HepG2 (cell line): Measurements from ENCODE around the gene GEMIN8. TPM values are rescaled to one million over a fixed set of nuclear protein-coding genes. Genes with fewer than 3 reads are reported as not detected.
A peak's percentile ranks its signal among the peaks of the same experiment; 100 is the strongest.

ENCODE experiments used
- EP300 ChIP-seq, 3 experiments: sonication (generic) in 1 of 3; formaldehyde crosslinking in 1 of 3; IDR thresholded peaks; 2 replicates each; pipeline versions ENCODE4 v1.5.1 to v1.6.1; 2011 to 2020; ENCODE audit warnings: low read depth in 2 of 3, low read length in 2 of 3, borderline replicate concordance in 1 of 3, improper control_type of control experiment in 1 of 3, mild to moderate bottlenecking in 1 of 3, missing genetic modification reagents in 1 of 3, moderate library complexity in 1 of 3
- GZF1 ChIP-seq: sonication (generic); formaldehyde crosslinking; IDR thresholded peaks from 2 replicates; pipeline ENCODE4 v1.5.1; 2020; ENCODE audit warnings: mild to moderate bottlenecking, missing genetic modification reagents
- HMG20A ChIP-seq: IDR thresholded peaks from 2 replicates; pipeline ENCODE4 v1.6.1; 2016; ENCODE audit warnings: borderline replicate concordance
- KDM6A ChIP-seq: IDR thresholded peaks from 2 replicates; pipeline ENCODE4 v1.6.1; 2016; ENCODE audit warnings: low read depth
- KLF9 ChIP-seq: IDR thresholded peaks from 2 replicates; pipeline ENCODE4 v1.6.1; 2016; ENCODE audit warnings: low read depth
- MXI1 ChIP-seq: IDR thresholded peaks from 3 replicates; pipeline ENCODE4 v1.6.1; 2012; ENCODE audit warnings: low read depth, low read length, inconsistent platforms, borderline replicate concordance
- NCOA5 ChIP-seq: sonication (generic); formaldehyde crosslinking; IDR thresholded peaks from 2 replicates; pipeline ENCODE4 v1.4.0; 2020; ENCODE audit warnings: missing genetic modification reagents
- POLR2A ChIP-seq, 2 experiments: IDR thresholded peaks; 2 replicates each; pipeline ENCODE4 v1.6.1; 2011; ENCODE audit warnings: low read depth in 2 of 2, low read length in 2 of 2, mild to moderate bottlenecking in 1 of 2, moderate library complexity in 1 of 2; ENCODE audit not compliant: insufficient read depth in 1 of 2
- POLR2G ChIP-seq: fragments of 200-400 bp; formaldehyde crosslinking; IDR thresholded peaks from 2 replicates; pipeline ENCODE4 v1.6.1; 2018; ENCODE audit warnings: mild to moderate bottlenecking, low read depth, low read length, moderate library complexity
- SALL1 ChIP-seq: sonication (generic); formaldehyde crosslinking; IDR thresholded peaks from 2 replicates; pipeline ENCODE4 v1.8.0; 2022; ENCODE audit warnings: mild to moderate bottlenecking, missing genetic modification reagents
- SATB2 ChIP-seq: sonication (generic); formaldehyde crosslinking; IDR thresholded peaks from 2 replicates; pipeline ENCODE4 v1.5.0; 2020; ENCODE audit warnings: missing genetic modification reagents
- ZBTB38 ChIP-seq: sonication (generic); formaldehyde crosslinking; IDR thresholded peaks from 2 replicates; pipeline ENCODE4 v1.5.1; 2020; ENCODE audit warnings: mild to moderate bottlenecking, missing genetic modification reagents
- ZMYM3 ChIP-seq: sonication (generic); formaldehyde crosslinking; IDR thresholded peaks from 2 replicates; pipeline ENCODE4 v1.5.1; 2020; ENCODE audit warnings: mild to moderate bottlenecking, missing genetic modification reagents
- ZNF496 ChIP-seq: sonication (generic); formaldehyde crosslinking; IDR thresholded peaks from 2 replicates; pipeline ENCODE4 v1.8.1; 2023; ENCODE audit warnings: mild to moderate bottlenecking, moderate library complexity, missing genetic modification reagents; ENCODE audit not compliant: insufficient replicate concordance
- ZNF772 ChIP-seq: sonication (generic); formaldehyde crosslinking; IDR thresholded peaks from 2 replicates; pipeline ENCODE4 v1.5.0; 2020; ENCODE audit warnings: mild to moderate bottlenecking, missing genetic modification reagents
- polyA plus RNA-seq, 8 experiments: library from polyadenylated mRNA; depleted of rRNA in 3 of 8; stranded (reverse) in 7 of 8; unstranded in 1 of 8; fragments of >200 nt; fragmentation: Illumina TruSeq in 4 of 8; extraction: Trizol in 4 of 8; gene quantifications; 2 replicates each; pipeline versions ENCODE4 v1.2.1 to v1.2.3, GENCODE V29; 2011 to 2016; ENCODE audit warnings: low read depth in 4 of 8, missing spikeins in 1 of 8, mixed read lengths in 1 of 8; ENCODE audit not compliant: insufficient read depth in 1 of 8
- total RNA-seq, 5 experiments: library from RNA; depleted of rRNA; stranded (reverse); fragments of >200 nt; fragmentation: Illumina TruSeq; extraction: Trizol; gene quantifications; 2 replicates each; pipeline ENCODE4 v1.2.3, GENCODE V29; 2016; ENCODE audit warnings: low read depth in 1 of 5
- TF ChIP-seq, protein P1 (sequence below): sonication (generic); formaldehyde crosslinking; IDR thresholded peaks from 2 replicates; pipeline ENCODE4 v1.8.1; 2022; ENCODE audit warnings: low read depth, mild to moderate bottlenecking, missing genetic modification reagents
- TF ChIP-seq, protein P2 (sequence below): sonication (generic); formaldehyde crosslinking; IDR thresholded peaks from 2 replicates; pipeline ENCODE4 v1.4.0; 2020; ENCODE audit warnings: missing genetic modification reagents
- TF ChIP-seq, protein P3 (sequence below): sonication (generic); formaldehyde crosslinking; IDR thresholded peaks from 2 replicates; pipeline ENCODE4 v1.5.1; 2020; ENCODE audit warnings: mild to moderate bottlenecking, missing genetic modification reagents, moderate library complexity
- TF ChIP-seq, protein P4 (sequence below): IDR thresholded peaks from 2 replicates; pipeline ENCODE4 v1.6.1; 2016; ENCODE audit warnings: missing compliant biosample characterization, missing genetic modification reagents, borderline replicate concordance

GEMIN8 gene
- total and polyA plus RNA-seq, 2 of the 13 experiments (the other 11 are each of a cell fraction or from before 2014, with no cell fraction given) = 9.7 to 23.7 TPM

DNA sequence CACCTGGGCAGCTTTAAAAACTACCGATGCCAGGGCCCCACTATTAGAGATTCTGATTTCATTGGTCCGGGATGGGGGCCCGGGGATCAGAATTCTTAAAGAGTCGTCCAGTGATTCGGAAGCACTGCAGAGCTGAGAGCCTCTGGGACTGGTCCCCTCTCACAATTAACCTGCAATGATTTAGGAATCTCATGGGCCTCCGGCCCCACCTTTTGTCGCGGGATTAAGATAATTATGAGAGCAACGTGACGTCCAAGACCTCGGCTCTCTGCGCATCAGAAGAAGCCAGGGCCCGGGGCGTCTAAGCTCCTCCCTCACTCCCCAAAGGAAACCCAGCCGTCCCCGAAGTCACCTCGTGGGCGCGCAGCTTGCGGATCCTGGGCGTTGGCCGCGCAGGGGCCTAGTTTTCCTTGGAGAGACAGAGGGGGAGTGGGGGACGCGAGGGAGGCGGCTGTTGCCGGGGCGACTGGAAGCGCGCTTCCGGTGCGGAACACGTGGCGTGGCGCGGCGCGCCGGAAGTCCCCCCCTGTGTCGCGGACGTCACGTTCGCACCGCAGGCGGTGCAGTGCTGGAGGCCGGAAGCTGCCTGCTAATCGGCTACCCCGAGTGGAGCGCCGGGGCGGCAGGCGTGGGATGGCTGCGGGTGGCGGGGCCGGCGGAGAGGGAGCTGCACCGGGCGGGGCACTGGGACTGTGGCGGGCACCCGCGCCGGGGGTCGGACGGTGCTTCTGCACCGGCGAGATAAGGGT lies at the start of gene GEMIN8 (continued):
- no peak for TF ChIP-seq GZF1
- TF ChIP-seq ZNF772 (CRISPR knock-in tag) = peak; percentile 74
- TF ChIP-seq, protein P1, sequence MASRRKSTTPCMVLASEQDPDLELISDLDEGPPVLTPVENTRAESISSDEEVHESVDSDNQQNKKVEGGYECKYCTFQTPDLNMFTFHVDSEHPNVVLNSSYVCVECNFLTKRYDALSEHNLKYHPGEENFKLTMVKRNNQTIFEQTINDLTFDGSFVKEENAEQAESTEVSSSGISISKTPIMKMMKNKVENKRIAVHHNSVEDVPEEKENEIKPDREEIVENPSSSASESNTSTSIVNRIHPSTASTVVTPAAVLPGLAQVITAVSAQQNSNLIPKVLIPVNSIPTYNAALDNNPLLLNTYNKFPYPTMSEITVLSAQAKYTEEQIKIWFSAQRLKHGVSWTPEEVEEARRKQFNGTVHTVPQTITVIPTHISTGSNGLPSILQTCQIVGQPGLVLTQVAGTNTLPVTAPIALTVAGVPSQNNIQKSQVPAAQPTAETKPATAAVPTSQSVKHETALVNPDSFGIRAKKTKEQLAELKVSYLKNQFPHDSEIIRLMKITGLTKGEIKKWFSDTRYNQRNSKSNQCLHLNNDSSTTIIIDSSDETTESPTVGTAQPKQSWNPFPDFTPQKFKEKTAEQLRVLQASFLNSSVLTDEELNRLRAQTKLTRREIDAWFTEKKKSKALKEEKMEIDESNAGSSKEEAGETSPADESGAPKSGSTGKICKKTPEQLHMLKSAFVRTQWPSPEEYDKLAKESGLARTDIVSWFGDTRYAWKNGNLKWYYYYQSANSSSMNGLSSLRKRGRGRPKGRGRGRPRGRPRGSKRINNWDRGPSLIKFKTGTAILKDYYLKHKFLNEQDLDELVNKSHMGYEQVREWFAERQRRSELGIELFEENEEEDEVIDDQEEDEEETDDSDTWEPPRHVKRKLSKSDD (CRISPR knock-in tag) = no peak
- TF ChIP-seq HMG20A (CRISPR knock-in tag) = no peak
- no peak for TF ChIP-seq ZMYM3 (CRISPR knock-in tag)
- TF ChIP-seq ZNF496 (CRISPR knock-in tag) = no peak
- TF ChIP-seq EP300 (IDR thresholded peaks at IDR 0.05; ENCODE audit: low read depth in 2 of 2, low read length in 2 of 2) = no peak
- no peak for TF ChIP-seq EP300 (CRISPR knock-in tag; IDR thresholded peaks at IDR 0.05; ENCODE audit: borderline replicate concordance)
- peak; percentile 87 for TF ChIP-seq POLR2G
- TF ChIP-seq POLR2A (IDR thresholded peaks at IDR 0.05; ENCODE audit: insufficient read depth in 1 of 2, low read depth in 2 of 2, low read length in 2 of 2) = peak; percentile 58 to 75; a peak in 3 of 4 replicates
- TF ChIP-seq MXI1 = peak; percentile 94
- TF ChIP-seq KDM6A (CRISPR knock-in tag) = no peak
- TF ChIP-seq, protein P2, sequence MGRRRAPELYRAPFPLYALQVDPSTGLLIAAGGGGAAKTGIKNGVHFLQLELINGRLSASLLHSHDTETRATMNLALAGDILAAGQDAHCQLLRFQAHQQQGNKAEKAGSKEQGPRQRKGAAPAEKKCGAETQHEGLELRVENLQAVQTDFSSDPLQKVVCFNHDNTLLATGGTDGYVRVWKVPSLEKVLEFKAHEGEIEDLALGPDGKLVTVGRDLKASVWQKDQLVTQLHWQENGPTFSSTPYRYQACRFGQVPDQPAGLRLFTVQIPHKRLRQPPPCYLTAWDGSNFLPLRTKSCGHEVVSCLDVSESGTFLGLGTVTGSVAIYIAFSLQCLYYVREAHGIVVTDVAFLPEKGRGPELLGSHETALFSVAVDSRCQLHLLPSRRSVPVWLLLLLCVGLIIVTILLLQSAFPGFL (CRISPR knock-in tag) = no peak
- TF ChIP-seq KLF9 (CRISPR knock-in tag) = no peak
- TF ChIP-seq, protein P3, sequence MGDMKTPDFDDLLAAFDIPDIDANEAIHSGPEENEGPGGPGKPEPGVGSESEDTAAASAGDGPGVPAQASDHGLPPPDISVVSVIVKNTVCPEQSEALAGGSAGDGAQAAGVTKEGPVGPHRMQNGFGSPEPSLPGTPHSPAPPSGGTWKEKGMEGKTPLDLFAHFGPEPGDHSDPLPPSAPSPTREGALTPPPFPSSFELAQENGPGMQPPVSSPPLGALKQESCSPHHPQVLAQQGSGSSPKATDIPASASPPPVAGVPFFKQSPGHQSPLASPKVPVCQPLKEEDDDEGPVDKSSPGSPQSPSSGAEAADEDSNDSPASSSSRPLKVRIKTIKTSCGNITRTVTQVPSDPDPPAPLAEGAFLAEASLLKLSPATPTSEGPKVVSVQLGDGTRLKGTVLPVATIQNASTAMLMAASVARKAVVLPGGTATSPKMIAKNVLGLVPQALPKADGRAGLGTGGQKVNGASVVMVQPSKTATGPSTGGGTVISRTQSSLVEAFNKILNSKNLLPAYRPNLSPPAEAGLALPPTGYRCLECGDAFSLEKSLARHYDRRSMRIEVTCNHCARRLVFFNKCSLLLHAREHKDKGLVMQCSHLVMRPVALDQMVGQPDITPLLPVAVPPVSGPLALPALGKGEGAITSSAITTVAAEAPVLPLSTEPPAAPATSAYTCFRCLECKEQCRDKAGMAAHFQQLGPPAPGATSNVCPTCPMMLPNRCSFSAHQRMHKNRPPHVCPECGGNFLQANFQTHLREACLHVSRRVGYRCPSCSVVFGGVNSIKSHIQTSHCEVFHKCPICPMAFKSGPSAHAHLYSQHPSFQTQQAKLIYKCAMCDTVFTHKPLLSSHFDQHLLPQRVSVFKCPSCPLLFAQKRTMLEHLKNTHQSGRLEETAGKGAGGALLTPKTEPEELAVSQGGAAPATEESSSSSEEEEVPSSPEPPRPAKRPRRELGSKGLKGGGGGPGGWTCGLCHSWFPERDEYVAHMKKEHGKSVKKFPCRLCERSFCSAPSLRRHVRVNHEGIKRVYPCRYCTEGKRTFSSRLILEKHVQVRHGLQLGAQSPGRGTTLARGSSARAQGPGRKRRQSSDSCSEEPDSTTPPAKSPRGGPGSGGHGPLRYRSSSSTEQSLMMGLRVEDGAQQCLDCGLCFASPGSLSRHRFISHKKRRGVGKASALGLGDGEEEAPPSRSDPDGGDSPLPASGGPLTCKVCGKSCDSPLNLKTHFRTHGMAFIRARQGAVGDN (CRISPR knock-in tag) = peak; percentile 89
- no peak for TF ChIP-seq NCOA5 (CRISPR knock-in tag)
- no peak for TF ChIP-seq SATB2
- TF ChIP-seq SALL1 = peak; percentile 59
- no peak for TF ChIP-seq ZBTB38 (CRISPR knock-in tag)
- TF ChIP-seq, protein P4, sequence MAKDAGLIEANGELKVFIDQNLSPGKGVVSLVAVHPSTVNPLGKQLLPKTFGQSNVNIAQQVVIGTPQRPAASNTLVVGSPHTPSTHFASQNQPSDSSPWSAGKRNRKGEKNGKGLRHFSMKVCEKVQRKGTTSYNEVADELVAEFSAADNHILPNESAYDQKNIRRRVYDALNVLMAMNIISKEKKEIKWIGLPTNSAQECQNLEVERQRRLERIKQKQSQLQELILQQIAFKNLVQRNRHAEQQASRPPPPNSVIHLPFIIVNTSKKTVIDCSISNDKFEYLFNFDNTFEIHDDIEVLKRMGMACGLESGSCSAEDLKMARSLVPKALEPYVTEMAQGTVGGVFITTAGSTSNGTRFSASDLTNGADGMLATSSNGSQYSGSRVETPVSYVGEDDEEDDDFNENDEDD = peak; percentile 50; the same call in 1 of the 2 replicates
